COLO829 (cell line): ENCODE data around the gene SHISA9.

Experiments
- DNase-seq: peaks from one replicate; pipeline ENCODE4 v3.0.0; 2012; ENCODE audit warnings: low spot score

Gene SHISA9

GRCh38 chr16:13178318-13178717, 276.9 kb downstream of the SHISA9 start:
- DNase-seq: no peak

- DNase-seq: no peak
These were observed 280.0 kb downstream of the SHISA9 start for GRCh38 chr16:13181432-13181831.

- no peak for DNase-seq
These were observed 285.4 kb downstream of the SHISA9 start for GRCh38 chr16:13186813-13187212.

GRCh38 chr16:13189250-13189649, 287.9 kb downstream of the SHISA9 start:
- no peak for DNase-seq

GRCh38 chr16:13193721-13194120, 292.3 kb downstream of the SHISA9 start:
- no peak for DNase-seq

- no peak for DNase-seq
These were observed 293.4 kb downstream of the SHISA9 start for GRCh38 chr16:13194766-13195165.

GRCh38 chr16:13203725-13204124, 302.3 kb downstream of the SHISA9 start:
- no peak for DNase-seq

GRCh38 chr16:13205352-13205751, 304.0 kb downstream of the SHISA9 start:
- DNase-seq: no peak

- no peak for DNase-seq
These were observed 305.2 kb downstream of the SHISA9 start for GRCh38 chr16:13206606-13207005.

- DNase-seq: no peak
These were observed 305.8 kb downstream of the SHISA9 start for GRCh38 chr16:13207151-13207550.

- DNase-seq: no peak
These were observed 322.3 kb downstream of the SHISA9 start for GRCh38 chr16:13223666-13224065.

- DNase-seq: no peak
These were observed 327.6 kb downstream of the SHISA9 start for GRCh38 chr16:13229039-13229438.

GRCh38 chr16:13231365-13231764, 330.0 kb downstream of the SHISA9 start:
- no peak for DNase-seq

GRCh38 chr16:13234999-13235398, 333.6 kb downstream of the SHISA9 start:
- no peak for DNase-seq

GRCh38 chr16:13236308-13236707, 334.9 kb downstream of the SHISA9 start:
- DNase-seq: no peak

- DNase-seq: no peak
These were observed 336.8 kb downstream of the SHISA9 start for GRCh38 chr16:13238182-13238581.

GRCh38 chr16:13242201-13242600, 340.8 kb downstream of the SHISA9 start:
- no peak for DNase-seq

GRCh38 chr16:13244770-13245169, 343.4 kb downstream of the SHISA9 start:
- no peak for DNase-seq

GRCh38 chr16:13245713-13246377, 344.4 kb downstream of the SHISA9 start:
- no peak for DNase-seq

- no peak for DNase-seq
These were observed 353.7 kb downstream of the SHISA9 start for GRCh38 chr16:13254998-13255614.

GRCh38 chr16:13262270-13263090, 361.1 kb downstream of the SHISA9 start:
- no peak for DNase-seq

GRCh38 chr16:13264749-13265552, 363.6 kb downstream of the SHISA9 start:
- no peak for DNase-seq
